ENCODE data around the gene BBC3. TPM values are rescaled to one million over a fixed set of nuclear protein-coding genes. Genes with fewer than 3 reads are reported as not detected.

Gene BBC3
- 1.6 and 1.9 TPM in 2 replicates for total RNA-seq (2012; rRNA removed)
- 6.5 and 7.3 TPM in 2 replicates for polyA plus RNA-seq (2012; rRNA removed)
- polyA plus RNA-seq (2012; cell fraction: cytosol; rRNA removed), result 4.4 and 12.4 TPM in 2 replicates
- 14.7 and 19.5 TPM in 2 replicates for polyA plus RNA-seq (2012; cell fraction: nucleus; rRNA removed; ENCODE audit: low replicate concordance)
- percentile 71 among the genes with signal in this experiment for Bru-seq, nascent RNA
- BruChase-seq, experiment 1, labeled RNA remaining after a 6-hour chase, result percentile 73 among the genes with signal in this experiment
- percentile 65 among the genes with signal in this experiment for BruChase-seq, experiment 2, labeled RNA remaining after a 2-hour chase
- long read RNA-seq, transcript BBC3-206 (1 exons, 1,747 nt), result major isoform, 9 of 21 reads
- long read RNA-seq, partial matches to known transcripts, result 5 of 21 reads
- long read RNA-seq, other reads (novel, unspliced or antisense), result 3 of 21 reads

- Histone ChIP-seq H3K18ac (ENCODE audit: low read depth, low read length) (peak within 1 kb of the TSS; percentile 64), H3K56ac (ENCODE audit: extremely low read depth, insufficient read depth, low read length) (peak within 1 kb of the TSS; percentile 90), H3K9me3 (ENCODE audit: control insufficient read depth, insufficient read depth, low read length) (no peaks in the 10 kb centered on the region), H4K8ac (ENCODE audit: low read depth in 2 of 2, low read length in 2 of 2) (peak within 1 kb of the TSS; percentile 85 to 96), H3K9ac (ENCODE audit: low read depth, low read length) (peak within 1 kb of the TSS; percentile 97), H3K4me2 (ENCODE audit: low read depth, low read length) (peak within 1 kb of the TSS; percentile 98), H3K27me3 (ENCODE audit: control insufficient read depth, insufficient read depth, low read length) (no peaks in the 10 kb centered on the region), H2AK5ac (ENCODE audit: low read depth, low read length) (peak within 1 kb of the TSS; percentile 100), H2AK9ac (replicated peaks; ENCODE audit: low read depth, low read length, poor library complexity) (peak within 1 kb of the TSS; percentile 99), H2BK5ac (ENCODE audit: low read depth, low read length, poor library complexity, severe bottlenecking) (peak within 1 kb of the TSS; percentile 99), H3K4ac (ENCODE audit: low read depth, low read length) (peak within 1 kb of the TSS; percentile 100), H3K4me1 (ENCODE audit: control insufficient read depth, insufficient read depth, low read length) (peaks cover 25% of the 10 kb centered on the region), H2BK15ac (ENCODE audit: low read depth, low read length) (peak within 1 kb of the TSS; percentile 100; the same call in 2 of the 3 replicates), H3K36me3 (ENCODE audit: control insufficient read depth, insufficient read depth, low read length) (no peaks in the 10 kb centered on the region), H4K5ac (ENCODE audit: low read depth, low read length) (peak within 1 kb of the TSS; percentile 38), H3K14ac (replicated peaks; ENCODE audit: low read depth, low read length) (peak within 1 kb of the TSS; percentile 100), H3K9me1 (ENCODE audit: insufficient read depth, low read length) (peaks cover 21% of the 10 kb centered on the region), H4K91ac (ENCODE audit: insufficient read depth, low read depth, low read length) (peak within 1 kb of the TSS; percentile 94), H2BK120ac (ENCODE audit: low read depth, low read length) (peak within 1 kb of the TSS; percentile 98), H3K23ac (ENCODE audit: low read depth, low read length) (peak within 1 kb of the TSS; percentile 100), H4K20me1 (ENCODE audit: insufficient read depth, low read length) (peaks cover 29% of the 10 kb centered on the region), H2AFZ (replicated peaks; ENCODE audit: low read length, poor library complexity) (peak within 1 kb of the TSS; percentile 97), H3K27ac (ENCODE audit: insufficient read depth, low read length) (peak within 1 kb of the TSS; percentile 97), H3K79me1 (ENCODE audit: low read depth in 1 of 2, low read length in 2 of 2) (peaks cover 10 to 44% of the 10 kb centered on the region in 2 experiments), H3K4me3 (ENCODE audit: insufficient read depth, low read depth, low read length) (peak within 1 kb of the TSS; percentile 96), H2BK20ac (ENCODE audit: low read depth, low read length) (peak within 1 kb of the TSS; percentile 100)
- TF ChIP-seq MXI1 (IDR thresholded peaks at IDR 0.05; ENCODE audit: borderline replicate concordance, low read depth, low read length) (peak; percentile 20; the same call in 1 of the 2 replicates), ELK1 (IDR thresholded peaks at IDR 0.05; ENCODE audit: borderline replicate concordance, low read depth, low read length) (no peak)
- BruUV-seq (replicated peaks), result no TSS peak
- CTCF ChIA-PET, result no interaction called here
- 1% methylated on average over 20 of the region's 43 CpGs; no CpG with 5 or more reads in 1 of the 2 experiments for WGBS, 2 experiments (ENCODE audit: extremely low coverage in 2 of 2, insufficient read length in 1 of 2)
- DNase-seq (no peak), ATAC-seq (ENCODE audit: low read depth) (no peak)
- in situ Hi-C loops (cut with MboI; ENCODE audit: low sequenced_read_pairs) (no loop called here), intact Hi-C loops (cut with micrococcal nuclease) (loop anchor here (1.0 kb wide), 1 partner anchor 13 kb away; no protein-coding TSS in a partner anchor), dilution Hi-C loops (cut with HindIII; ENCODE audit: low sequenced_read_pairs, unreplicated experiment) (no loop called here)
- POLR2A ChIA-PET (ENCODE audit: unreplicated experiment), result no interaction called here
These were observed at the start of gene BBC3 for GRCh38 chr19:47230921-47231214. BBC3 (minus strand) TSS chr19:47231199; CDS start chr19:47228431, 2,768 bp downstream.
